ENCODE measurements around the gene MADD. TPM values are rescaled to one million over a fixed set of nuclear protein-coding genes. Genes with fewer than 3 reads are reported as not detected.

Gene MADD
- total RNA-seq, 1 donor from 2014 or later = 41.0 TPM

DNA sequence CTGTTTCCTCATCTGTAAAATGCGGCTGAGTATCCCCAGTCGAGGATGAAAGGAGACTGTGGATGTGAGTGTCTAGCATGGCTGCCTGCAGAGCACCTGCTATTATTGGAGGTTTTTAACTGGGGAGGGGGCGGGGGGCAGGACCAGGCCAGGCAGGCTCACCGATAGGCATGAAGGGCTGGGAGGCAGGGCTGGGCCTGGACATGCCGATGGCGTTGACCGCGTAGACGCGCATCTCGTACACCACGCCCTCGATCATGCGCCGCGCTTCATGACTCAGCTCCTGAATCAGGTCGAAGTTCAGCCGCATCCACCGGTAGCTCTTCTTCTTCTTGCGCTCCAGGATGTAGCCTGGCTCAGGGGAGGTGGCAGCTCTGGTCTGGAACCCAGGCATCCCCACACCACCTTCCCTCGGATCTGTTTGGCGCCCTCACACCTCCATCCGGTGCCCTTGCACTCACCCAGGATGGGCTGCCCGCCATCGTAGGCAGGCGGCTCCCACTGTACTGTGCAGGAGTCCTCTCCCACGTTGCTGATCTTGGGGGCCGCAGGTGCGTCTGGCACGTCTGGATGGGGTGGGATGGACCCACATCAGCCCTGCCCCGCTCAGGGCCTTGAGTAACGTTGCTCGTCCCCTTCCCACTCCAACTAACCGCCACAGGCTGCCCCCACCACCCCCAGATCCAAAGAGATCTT, 67.4 kb downstream of the MADD start:
- no peak for DNase-seq (ENCODE audit: low read depth)

- DNase-seq (ENCODE audit: low read depth) = no peak
Observed at GRCh38 chr11:47338396-47339241, 68.7 kb downstream of the MADD start.

- DNase-seq (ENCODE audit: low read depth) = no peak
Observed at GRCh38 chr11:47340010-47340409, 70.1 kb downstream of the MADD start.

DNA sequence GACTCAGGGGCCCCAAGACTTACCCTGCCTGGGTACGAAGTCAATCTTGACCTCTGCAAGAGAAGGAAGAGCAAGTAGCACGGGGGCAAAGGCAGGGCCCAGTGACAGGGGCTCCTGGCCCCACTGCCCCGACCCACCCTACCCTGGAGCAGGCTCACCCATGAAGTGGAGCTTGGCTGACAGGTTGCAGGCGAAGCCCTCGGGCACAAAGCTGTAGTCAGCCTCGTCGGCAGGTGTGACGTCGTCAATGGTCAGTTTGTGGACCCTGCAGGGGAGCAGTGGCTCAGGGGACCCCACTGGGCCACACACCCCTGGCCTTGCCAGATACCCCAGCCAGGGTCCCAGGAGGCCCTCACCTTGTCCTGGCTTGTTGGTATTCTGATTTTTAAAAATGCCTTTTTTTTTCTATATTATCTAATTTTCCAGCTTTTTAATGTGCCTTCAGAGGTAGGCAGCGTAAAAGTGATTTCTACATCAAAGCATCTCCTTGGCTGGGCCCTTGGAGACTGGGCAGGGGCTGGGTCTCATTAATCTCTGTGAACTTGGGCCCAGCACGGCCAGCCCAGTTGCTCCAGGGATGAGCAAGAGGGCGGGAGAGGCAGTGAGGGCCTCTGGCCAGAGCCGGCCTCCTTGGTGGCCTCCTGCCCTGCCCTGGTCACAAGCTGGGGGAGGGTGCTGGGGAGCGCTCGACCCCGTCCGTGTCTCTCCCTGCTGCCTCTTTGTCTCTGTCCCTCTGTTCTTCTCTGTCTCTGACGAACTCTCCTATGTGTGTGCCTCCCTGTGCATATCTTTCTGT, 71.2 kb downstream of the MADD start:
- no peak for DNase-seq (ENCODE audit: low read depth)

DNA sequence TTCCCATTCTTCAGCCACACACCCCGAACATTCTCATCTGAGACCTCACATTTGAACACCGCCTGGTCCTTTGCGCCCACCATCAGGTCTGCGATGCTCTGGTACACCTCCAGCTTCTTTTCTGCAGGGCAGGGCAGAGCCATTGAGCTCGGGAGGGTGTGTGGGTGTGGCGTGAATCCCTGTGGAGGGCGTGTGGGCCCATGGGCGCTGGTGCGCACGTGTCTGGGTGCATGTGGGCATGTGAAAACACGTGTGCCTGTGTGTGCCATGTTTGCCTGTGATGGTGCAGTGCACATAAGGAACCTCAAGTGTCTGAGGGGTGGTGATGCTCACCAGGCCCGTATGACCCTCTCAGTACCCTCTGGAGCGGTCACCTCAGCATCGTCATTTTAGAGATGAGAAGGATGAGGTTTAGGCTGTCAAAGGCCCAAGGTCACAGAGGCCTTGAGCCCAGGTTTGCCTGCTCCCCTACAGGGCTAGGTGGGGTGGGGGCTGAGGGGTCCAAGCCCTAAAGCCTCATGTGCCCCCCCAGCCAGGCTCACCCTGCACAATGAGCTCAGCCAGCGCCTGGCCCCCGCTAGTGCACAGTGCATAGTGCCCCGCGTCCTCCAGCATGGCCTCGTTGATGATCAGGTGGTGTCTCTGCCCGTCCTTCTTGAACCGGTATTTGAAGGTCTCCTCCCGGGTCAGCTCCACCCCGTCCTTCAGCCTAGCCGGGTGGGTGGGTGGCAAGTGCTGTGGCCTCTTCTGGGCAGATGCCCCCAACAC, 72.3 kb downstream of the MADD start:
- no peak for DNase-seq (ENCODE audit: low read depth)

- no peak for DNase-seq (ENCODE audit: low read depth)
Observed at GRCh38 chr11:47342854-47343253, 72.9 kb downstream of the MADD start.

DNA sequence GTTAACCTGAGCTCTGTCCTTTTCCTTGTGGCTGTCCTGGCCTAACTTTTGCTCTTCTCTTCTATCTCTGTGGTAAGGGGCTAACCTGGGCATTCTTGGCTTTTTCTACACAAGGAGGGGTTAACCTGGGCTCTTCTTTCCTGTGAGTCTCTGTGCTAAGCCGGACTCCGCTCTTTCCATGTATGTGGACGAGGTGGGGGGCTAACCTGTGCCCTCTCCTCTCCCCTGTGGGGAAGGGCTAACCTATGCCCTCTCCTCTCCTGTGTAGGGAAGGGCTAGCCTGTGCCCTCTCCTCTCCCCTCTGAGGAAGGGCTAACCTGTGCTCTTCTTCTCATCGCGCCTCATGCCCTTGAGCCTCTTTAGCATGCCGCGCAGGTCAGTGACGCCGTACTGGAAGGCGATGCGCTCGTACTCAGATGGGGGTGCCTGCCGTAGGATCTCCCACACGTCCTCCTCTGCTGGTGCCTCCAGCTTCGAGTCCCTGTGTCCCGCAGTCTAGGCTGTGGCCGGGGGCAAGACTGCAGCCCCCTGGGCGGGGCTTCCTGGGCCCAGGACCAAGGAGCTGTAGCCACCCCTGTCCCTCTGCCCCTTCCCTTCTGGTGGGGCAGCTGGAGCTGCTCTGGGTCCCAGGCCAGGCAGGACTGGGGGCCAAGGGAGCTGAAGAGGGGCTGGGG, 76.1 kb downstream of the MADD start:
- no peak for DNase-seq (ENCODE audit: low read depth)

DNA sequence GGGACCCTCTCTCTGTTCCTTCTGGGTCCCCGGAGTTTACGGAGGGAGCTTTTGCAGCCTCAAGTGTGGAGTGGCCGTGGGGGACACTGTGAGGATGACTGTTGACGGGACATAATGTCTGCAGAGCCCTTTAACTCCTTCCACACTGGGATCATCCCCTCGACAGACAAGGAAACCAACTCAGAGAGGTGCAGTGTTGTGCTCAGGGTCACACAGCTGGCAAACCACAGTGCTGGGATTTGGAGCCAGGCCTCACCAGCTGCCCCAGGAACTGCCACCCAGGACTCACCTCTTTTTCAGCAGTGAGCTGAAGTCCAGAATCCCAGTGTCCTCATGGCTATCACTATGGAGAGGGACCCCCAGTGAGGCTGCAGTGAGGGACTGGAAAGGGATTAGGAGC, 77.2 kb downstream of the MADD start:
- no peak for DNase-seq (ENCODE audit: low read depth)

DNA sequence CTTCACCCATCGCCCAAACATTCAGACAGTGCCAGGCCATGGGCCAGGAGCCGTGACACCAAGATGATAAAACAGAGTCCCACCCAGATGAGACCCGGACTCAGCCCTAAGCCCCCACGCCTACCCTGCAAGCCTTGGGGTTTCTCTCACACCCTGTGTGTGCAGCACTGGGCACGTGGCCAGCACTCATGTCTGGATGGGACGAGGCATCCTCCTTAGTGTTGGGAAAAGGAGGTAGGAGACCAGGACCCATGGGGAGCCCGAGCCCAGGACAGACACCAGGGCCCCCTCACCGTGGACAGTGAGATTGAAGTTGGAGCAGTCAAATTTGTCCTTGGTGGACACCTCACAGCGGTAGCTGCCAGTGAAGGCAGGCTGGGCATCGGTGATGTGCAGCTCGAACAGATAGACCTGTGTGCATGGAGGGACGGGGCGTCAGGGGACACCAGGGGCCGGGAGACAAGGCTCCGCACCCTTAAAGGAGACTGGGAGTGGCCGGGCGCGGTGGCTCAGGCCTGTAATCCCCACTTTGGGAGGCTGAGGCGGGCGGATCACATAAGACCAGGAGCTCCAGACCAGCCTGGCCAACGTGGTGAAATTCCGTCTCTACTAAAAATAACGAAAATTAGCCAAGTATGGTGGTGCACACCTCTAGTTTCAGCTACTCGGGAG, 78.3 kb downstream of the MADD start:
- no peak for DNase-seq (ENCODE audit: low read depth)

DNA sequence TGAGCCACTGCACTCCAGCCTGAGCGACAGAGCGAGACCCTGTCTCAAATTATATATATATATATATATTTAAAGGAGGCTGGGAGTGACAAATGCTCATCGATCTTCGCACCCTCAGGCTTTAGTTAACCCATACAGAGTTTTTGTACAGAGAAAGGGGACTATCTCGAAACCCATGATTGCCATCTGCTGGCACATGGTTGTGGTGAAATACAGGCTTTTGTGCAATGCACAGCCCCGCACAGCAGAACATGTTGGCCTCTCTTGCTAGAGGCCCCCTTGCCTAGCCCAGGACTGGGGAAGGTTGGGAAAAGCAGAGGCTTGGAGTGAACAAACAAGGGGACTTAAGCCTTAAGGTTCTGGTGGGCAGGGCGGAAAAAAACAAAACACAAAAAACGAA, 78.9 kb downstream of the MADD start:
- peak; percentile 25 for DNase-seq (ENCODE audit: low read depth)

DNA sequence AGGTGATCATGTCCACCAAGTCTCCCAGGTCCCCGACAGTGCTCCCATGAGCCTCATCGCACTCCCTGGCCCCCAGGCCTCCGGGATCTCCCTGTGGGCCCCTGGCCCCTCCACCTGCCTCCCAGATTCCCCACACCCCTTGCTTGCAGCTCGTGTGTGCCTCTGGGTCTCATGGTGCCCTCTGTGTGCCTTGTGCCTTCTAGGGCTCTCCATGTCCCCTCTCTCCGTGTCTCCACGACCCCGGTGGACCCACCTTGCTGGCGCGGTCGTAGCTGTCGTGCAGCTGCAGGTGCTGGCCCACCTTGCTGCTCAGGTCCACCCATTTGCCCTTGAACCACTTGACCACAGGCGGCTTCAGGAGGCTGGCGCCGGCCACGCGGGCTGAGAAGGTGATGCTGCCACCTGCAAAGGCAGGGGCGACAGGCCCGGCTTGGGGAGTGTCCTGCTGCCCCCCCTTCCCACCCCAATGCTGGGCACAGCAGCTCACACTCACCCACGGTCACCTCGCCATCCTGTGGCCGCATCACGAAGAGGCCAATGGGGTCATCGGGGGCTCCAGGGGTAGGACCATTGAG, 79.7 kb downstream of the MADD start:
- DNase-seq (ENCODE audit: low read depth) = no peak

DNA sequence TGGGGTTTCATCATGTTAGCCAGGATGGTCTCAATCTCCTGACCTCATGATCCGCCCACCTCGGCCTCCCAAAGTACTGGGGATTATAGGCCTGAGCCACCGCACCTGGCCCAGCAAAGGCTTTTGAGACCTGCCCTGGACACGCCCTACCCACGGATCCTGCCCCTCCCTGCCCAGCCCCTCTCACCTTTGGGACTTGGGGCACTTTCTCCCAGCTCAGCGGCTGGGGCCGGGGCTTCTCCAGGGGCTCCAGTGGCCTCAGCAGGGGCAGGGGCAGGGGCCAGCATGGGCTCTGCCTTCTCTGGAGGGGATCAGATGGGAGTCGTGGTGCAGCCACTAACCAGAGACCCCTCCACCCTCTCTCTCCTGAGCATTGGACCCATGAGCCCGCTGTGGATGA, 80.4 kb downstream of the MADD start:
- DNase-seq (ENCODE audit: low read depth) = no peak

DNA sequence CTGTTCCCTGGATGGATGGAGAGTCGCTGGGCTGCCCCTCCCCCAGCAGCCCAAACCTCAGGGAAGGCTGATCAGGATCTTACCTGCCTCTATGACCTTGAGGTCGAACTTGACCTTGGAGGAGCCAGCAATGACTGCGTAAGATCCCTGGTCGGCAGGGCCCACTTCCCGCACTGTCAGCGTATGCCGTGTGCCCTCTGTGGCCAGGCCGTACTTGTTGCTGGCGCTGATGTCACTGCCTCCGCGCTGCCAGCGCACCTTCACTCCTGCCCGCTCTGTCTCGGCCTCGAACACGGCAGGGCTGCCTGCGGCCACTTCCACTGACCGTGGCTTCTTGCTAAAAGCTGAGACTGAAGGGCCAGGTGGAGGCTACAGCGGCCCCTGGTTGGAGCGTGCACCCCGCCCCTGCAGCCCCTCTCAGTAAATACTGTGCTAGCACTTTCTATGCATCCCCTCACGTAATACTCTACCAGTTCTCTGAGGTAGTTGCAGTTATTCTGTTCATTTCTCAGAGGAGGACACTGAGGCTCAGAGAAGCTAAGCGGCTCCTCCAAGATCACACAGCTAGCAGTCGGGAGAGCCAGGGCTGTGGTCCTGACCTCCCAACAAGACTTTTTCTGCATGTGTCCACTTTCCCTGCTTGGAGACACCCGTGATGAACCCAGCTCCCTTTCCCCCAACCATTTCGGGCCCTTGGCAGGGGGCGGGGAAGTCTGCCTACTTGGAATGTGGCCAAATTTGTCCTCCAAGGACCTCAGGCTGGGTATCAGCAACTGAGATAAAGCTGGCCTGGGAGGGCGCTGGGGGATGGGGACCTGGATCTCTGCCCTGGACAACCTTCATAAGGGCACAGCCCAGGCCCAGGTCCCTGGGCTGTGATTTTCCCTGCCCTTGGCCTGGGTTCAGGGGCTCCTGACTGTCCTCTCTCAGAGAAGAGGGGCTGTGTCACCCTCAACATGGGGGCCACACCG, 81.5 kb downstream of the MADD start:
- DNase-seq (ENCODE audit: low read depth) = no peak

DNA sequence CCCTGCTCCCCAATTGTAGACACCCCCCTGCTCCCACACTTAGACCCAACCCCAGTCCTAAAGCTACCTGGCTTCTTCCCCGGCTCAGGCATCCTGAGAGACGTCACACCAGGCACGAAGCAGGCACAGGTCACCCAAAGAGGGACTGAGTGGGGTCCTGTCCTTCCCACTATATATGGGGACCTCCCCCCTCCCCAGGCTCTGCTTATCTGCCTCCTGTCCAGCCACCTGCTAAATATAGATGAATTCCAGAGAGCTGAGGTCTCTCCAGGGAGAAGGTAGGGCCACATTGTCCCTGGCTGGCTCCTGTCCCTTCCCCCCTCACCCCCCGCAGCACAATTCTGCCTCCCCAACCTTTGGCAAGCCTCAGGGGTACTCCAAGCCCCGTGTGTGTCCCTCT, 82.6 kb downstream of the MADD start, which contains the start of gene MYBPC3:
TSS of gene MYBPC3 (minus strand) at position 147 of the 400 bp plus-strand sequence. CDS start at position 92, 55 bp downstream.
- no peak for DNase-seq (ENCODE audit: low read depth)

DNA sequence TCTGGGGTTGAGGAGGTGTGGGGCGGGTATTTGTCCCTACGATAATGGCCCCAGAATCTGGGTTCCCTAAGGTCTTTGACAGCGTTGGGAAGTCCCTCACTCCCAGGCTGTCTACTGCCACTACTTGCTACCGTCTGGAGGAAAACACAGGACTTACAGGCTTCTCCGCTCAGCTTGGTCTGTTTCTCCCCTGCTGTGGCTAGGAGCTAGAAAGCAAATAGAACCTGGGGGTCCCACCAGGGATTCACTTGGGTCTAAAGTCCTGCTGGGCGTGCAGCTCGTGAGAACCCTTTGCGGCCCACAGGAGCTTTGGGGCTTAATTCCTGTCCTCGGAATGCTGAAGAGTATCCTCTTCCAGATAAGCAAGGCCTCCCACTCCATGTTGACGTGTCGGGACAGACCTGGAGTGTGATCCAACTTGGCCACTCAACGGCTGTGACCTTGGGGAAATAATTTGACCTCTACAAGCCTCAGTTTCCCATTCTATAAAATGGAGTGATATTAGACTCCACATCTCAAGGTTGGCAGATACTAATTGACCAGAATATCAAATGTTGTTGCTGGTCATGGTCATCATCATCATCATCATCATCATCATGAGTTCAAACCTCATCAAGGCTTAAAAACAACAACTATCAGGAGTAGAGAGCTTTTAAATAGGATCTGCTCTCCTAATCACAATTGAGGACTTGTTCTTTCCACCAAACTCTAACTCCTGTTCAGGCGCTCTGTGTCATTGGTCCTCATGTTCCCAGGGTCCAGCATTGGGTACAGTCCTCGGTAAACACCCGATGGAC, 84.2 kb downstream of the MADD start:
- no peak for DNase-seq (ENCODE audit: low read depth)

DNA sequence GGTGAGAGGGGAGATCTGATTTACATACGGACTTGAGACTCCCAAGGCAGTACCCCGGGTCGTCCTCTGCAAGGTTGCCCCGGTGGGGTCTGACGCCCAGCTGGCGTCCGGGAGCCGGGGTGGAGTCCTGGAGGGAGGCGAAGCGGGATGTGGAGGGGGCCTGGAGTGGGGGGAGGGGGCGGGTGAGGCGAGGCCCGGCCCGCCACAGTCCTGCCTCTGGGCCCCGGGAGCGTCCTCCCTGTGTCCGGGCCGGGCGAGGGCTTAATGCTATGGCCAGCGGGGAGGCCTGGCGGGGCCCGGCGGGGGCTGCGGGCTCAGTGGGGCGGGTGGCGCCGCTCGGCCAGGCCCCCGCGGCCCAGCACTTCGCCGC, 85.0 kb downstream of the MADD start:
- no peak for DNase-seq (ENCODE audit: low read depth)

- DNase-seq (ENCODE audit: low read depth) = peak; percentile 93
Observed at GRCh38 chr11:47355283-47356128, 85.6 kb downstream of the MADD start.

Data from myocyte (in vitro differentiated cells).